NCI-H187 (cell line): Measurements from ENCODE around the gene ANO4.
A peak's percentile ranks its signal among the peaks of the same experiment; 100 is the strongest.

Source experiments
- DNase-seq, 2 experiments: peaks; one replicate each; lab custom pipeline; 2025; lab: John Stamatoyannopoulos, UW

ANO4 gene

DNA sequence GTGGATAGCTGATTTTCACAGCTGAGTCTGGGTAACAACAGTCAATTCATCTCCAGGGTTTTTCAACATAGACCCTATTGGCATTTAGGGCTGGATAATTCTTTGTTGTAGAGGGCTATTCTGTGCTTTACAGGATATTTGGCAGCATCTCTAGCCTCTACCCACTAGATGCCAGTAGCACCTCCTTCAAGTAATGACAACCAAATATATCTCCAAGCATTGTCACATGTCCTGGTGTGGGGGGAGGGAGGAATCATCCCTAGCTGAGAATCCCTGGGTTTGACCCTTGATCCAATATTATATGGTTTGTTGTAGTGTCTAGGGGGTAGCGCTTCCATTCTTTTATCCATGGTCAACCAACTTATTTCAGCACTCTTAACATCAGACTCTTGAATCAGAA is 157.2 kb downstream of the ANO4 start:
- peak; percentile 35 to 40 for DNase-seq

DNA sequence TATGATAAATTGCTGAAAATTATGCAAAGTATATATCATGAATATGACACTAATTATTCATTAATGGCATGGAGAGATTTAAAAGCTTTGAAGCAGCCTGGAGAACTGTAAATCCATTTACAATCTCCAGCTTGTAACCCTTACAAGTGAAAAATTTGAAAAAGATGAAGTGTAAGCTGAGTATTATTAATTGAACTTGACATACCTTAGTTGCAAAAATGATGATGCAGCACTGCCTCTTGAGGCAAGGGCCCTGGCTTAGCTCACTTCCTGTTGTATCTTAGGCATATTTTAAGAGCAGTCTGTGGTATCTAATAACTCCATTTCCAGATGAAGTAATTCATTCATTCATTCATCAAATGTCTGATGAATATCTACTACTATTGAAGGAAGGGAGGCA is 158.6 kb downstream of the ANO4 start:
- no peak for DNase-seq

- no peak for DNase-seq
Observed at GRCh38 chr12:100953677-100954076, 159.1 kb downstream of the ANO4 start.

DNA sequence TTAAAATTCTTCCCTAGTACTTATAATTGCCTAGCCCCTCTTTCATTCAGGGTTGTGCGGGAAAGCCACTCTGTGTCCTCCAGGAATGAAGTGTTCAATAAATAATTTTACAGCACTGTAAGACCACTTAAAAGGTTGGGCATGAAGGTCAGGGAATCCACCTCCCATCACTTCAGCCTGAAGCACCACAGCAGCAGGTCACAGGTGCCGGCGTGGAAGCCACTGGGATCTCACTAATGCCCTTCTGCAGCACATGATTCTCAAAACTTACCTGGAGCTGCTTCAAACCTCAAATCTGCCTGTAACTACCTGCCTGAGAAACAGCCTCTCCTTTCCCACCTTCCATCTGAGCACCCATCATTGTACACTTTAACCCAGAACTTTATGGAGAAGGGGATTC is 159.5 kb downstream of the ANO4 start:
- no peak for DNase-seq

DNA sequence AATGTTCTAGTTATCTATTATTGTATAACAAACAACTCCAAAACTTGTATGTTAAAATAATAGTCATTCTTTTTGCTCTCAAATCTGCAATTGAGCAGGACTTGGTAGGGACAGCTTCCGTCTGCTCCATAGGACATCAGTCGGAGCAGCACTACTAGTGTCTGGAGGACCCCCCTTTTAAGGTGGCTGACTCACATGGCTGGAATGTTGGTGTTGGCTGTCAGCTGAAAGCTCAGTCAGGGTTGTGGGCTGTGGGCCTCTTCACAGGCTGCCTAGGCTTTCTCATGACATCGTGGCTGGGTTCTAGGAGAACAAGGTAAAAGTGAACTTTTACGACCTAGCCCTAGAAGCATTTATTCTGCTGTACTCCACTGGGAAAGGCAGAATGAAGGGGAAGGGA is 160.6 kb downstream of the ANO4 start:
- no peak for DNase-seq

DNA sequence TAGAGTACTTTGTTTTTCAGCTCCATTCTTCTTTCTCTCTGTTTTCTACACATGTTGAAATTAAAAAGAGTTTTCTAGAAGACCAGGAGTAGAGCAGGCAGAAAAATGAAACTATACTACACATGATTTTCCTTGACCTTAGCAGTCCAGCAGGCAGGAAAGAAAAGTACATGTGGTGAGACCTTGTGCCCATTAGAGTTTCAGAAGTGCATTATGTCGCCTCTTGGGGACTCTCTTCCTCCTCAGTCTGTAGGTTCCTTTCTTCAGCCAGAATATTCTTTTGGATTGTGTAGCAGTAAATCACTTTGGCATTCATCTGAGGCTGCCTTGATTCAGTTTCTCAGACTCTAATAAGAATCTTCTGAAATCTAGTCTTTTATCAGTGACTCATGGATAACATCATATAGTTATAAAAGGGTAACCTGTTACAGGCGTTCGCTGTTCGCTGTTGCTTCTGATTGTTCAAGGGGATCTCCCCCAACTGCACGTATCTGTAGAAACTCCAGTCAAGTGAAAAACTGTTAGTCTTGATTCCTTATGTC is 161.8 kb downstream of the ANO4 start:
- no peak for DNase-seq

DNA sequence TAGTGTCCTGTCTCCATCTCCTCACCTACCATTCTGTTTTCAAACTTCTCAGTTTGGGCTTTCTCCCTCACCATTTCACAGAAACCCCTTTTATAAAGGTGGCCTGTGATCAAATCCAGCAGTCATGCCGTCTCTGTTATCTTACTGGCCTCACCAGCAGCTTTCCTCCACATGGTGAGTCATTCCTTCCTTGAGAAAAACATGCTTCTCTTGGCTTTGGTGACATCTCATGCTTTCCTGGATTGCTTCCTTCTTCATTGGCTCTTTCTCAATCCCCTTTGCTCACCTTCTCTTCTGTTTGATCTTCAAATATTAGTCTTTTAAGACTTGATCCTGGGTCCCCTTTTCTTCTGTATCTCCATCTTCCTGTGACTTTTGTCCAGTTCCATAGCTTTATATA is 164.9 kb downstream of the ANO4 start:
- no peak for DNase-seq

- DNase-seq, result no peak
Observed at GRCh38 chr12:100962086-100962712, 167.6 kb downstream of the ANO4 start.

DNA sequence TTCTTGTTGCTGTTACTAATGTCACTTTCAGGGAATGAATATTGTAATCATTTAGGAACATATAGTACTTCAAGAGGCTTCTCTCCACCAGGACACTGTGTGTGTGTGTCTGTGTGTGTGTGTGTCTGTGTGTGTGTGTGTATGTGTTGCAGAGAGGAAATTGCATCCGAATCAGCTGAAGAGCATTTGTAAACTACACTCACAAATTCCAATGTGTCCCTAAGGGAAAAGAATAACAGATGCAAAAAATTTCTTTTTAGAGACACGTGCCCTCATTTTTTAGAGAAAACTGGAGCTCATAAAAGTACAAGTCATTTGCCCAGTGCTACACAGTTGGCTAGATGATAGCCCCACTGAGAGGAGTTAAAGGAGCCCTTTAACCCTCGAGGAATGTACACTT is 168.8 kb downstream of the ANO4 start:
- no peak for DNase-seq

GRCh38 chr12:100964028-100964427 is 169.5 kb downstream of the ANO4 start:
- DNase-seq, result no peak

DNA sequence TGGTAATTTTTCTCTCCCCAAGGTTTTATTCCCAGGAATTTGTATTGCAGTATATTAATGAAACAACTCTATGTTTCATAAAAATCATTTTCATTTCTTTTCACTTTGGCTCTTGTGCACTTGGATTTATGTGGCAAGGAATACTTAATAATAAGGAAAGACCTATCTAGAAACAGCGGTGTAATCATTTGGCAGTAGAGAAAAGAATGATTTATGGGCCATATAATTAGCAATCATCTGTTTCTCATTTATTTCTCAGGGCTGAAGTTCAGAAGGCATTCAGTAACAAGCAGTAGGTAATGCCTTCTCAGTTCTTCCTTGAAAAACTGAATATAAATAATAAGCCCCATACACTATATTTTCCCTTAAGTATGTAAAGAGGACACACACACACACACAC is 172.6 kb downstream of the ANO4 start:
- DNase-seq, result no peak

- no peak for DNase-seq
Observed at GRCh38 chr12:100970894-100971293, 176.3 kb downstream of the ANO4 start.

DNA sequence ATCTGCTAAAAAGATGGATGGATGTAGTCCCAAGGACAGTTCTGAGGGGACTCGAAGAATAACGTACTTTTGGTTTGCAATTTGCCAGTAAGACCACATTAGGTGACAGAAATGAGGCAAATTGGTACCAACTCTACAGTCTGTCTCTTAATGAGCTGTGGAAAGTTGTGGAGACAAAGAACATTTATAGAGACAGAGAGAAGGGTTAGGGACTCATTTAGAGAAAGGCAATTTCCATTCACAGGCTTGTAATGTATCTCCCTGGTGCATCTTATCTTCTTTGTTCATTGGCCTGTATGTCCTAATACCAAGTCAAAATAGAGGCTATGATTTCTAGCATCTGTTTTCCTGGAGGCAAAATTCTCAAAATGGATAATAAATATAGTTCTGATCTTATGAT is 177.5 kb downstream of the ANO4 start:
- no peak for DNase-seq

GRCh38 chr12:100974341-100974740 is 179.8 kb downstream of the ANO4 start:
- no peak for DNase-seq

GRCh38 chr12:100974747-100975146 is 180.2 kb downstream of the ANO4 start:
- no peak for DNase-seq

- no peak for DNase-seq
Observed at GRCh38 chr12:100976735-100977134, 182.2 kb downstream of the ANO4 start.

DNA sequence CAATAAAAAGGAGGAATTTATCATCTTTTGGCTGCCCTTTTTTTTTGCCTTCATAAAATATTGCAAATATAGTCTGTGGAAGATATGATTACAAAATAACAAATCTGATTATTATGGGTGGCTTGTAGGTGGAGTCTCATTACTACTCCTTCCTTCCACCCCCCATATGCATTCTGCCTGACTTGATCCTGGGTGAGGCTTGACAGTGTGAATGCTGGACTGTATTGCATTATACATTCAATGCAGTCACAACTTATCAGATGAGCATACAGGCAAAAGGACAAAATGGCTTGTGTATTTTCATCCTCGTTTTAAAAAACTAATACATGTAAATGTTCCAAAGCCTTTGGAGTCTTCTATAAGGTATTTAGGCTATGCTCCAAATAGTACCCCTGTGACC is 186.3 kb downstream of the ANO4 start:
- no peak for DNase-seq

DNA sequence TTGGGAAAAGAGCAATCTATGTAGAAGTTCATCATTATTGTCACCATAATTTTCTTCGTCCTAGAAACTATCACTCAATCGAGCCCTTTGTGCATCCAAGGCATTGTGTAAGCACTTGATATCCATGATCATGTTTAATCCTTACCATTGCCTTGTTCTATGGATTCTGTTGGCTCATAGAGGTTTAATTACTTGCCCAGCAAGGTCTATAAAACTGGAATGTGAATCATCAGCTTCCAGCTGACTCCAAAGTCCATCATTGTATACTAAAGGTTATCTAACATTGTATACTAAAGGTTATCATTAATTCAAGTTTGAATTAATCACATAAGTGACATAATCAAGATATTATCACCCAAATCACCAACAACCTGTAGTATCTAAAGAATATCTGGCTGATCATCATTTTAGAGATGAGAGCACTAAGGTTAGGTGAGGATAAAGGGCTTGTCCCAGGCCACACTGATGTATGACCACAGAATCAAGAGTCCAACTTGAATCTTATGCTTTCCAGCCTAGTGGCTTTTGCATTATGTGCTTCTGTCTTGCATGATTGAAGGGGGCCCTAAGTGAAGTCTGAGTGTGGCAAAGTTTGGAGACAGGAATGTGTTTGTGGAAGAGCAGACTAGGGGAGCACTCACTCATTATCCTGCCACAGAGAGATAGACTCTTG is 188.1 kb downstream of the ANO4 start:
- no peak for DNase-seq

DNA sequence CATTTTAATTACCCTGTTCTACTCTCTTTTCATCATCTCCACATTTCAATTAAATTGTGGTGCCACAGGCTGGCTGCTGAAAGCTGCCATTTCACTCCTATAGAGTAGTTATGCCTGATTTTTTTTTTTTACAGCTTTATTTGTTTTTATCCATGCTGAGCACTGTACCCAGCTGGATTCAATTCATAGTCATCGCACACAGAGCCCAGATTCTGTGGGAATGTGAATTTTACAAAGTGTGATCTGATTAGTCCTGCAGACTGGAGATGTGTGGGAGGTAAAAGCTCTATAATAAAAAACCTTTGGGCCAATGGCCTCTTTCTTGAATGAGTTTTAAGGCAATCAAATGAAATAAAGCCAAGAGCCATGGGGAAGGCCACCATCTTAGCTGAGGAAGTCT is 190.2 kb downstream of the ANO4 start:
- no peak for DNase-seq

GRCh38 chr12:100986595-100987547 is 192.3 kb downstream of the ANO4 start:
- no peak for DNase-seq

DNA sequence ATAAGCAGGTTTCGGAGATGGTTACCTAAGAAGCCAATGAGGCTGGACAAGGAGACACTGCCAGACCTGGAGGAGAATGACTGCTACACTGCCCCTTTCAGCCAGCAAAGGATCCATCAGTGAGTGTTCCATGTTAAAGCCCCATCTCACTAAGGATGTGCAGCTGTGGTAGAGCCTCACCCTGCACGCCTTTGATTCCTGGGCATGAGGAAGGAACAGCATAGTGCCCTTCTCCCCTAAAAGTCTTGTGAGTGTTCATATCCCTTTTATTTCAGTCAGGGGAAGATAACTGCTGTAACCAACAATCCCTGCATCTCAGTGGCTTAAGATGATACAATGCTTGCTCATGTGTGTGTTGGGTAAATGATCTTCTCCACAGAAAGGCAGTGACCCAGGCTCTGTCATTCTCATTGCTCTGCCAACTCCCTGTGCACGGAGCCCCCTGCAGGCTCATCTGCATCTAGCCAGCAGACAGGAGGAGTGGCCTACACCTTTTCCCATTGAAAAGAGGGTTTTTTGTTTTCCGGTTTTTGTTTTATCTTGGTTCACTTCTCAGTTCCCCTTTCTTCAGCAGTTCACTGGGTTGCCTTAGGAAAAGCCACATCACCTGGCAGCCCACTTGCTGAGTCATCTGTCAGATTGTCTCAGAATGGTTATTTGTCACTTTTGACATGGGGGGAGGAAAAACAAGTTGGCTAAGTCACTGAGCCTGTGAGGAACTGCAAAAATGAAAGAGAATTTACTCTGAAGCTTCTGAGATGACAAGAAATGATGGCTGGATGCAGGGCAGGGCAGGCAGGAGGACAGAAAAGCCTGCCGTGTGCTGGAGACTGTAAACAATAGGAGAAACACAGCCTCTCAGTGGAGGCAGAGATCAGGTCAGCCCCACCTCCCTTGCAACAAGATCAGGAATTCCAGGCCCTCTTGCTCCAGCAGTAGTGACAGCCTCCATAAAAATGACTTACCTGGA is 193.3 kb downstream of the ANO4 start:
- DNase-seq, result no peak
